ENCODE results near the gene GOLGA8A.

- TF ChIP-seq CTCF (IDR thresholded peaks at IDR 0.05 in 4 of 5, conservative IDR thresholded peaks at IDR 0.05 in 1 of 5), result no peak
- TF ChIP-seq POLR2A (IDR thresholded peaks at IDR 0.05), result no peak
Measured at GRCh38 chr15:34456658-34457057, 19.1 kb upstream of the GOLGA8A start.
